Measurements from ENCODE around the gene KCNJ1. TPM values are rescaled to one million over a fixed set of nuclear protein-coding genes. Genes with fewer than 3 reads are reported as not detected.

Gene KCNJ1
- total and polyA plus RNA-seq, 2 experiments from 2014 or later = 0.16 TPM; not detected in 1

GRCh38 chr11:128822130-128822529 lies 45.0 kb downstream of the KCNJ1 start (continued):
- TF ChIP-seq ZNF462 (CRISPR knock-in tag; IDR thresholded peaks at IDR 0.05) = no peak

GRCh38 chr11:128821556-128821955 lies 45.5 kb downstream of the KCNJ1 start:
- Histone ChIP-seq H2AFZ (no peak overlapping the region), H3K27me3 (ENCODE audit: insufficient read depth) (peaks cover 20% of the 10 kb centered on the region), H4K20me1 (replicated peaks; ENCODE audit: insufficient read depth) (no peaks in the 10 kb centered on the region), H3K4me3 (no peak overlapping the region), H3K27ac (ENCODE audit: low read depth) (no peak overlapping the region), H3F3A (replicated peaks; ENCODE audit: low read depth) (no peaks in the 10 kb centered on the region), H3K79me2 (replicated peaks; ENCODE audit: insufficient read depth) (no peaks in the 10 kb centered on the region), H3K9me2 (ENCODE audit: insufficient read depth) (no peaks in the 10 kb centered on the region), H3K4me2 (no peak overlapping the region), H3K4me1 (ENCODE audit: insufficient read depth) (peaks cover 13% of the 10 kb centered on the region; the same call in 1 of the 2 replicates), H3K36me3 (ENCODE audit: insufficient read depth) (no peaks in the 10 kb centered on the region)
- Mint-ChIP-seq H3K4me1 (peaks cover 37% of the 10 kb centered on the region), H3K36me3 (ENCODE audit: low read depth) (no peaks in the 10 kb centered on the region), H3K4me3 (no peak overlapping the region), H3K27me3 (ENCODE audit: insufficient read depth, low read depth, poor library complexity) (peaks cover 8% of the 10 kb centered on the region), H3K9me3 (no peaks in the 10 kb centered on the region; the same call in 2 of the 3 replicates), H3K27ac (no peak overlapping the region)
- ATAC-seq (no peak), DNase-seq (ENCODE audit: low spot score) (no peak)
- TF ChIP-seq JUNB (IDR thresholded peaks at IDR 0.05; ENCODE audit: unreplicated experiment) (no peak), ZNF114 (CRISPR knock-in tag; IDR thresholded peaks at IDR 0.05) (no peak), ETS1 (IDR thresholded peaks at IDR 0.05) (no peak), EZH2 (IDR thresholded peaks at IDR 0.05; ENCODE audit: low read depth, unreplicated experiment) (no peak), REST (IDR thresholded peaks at IDR 0.05; ENCODE audit: unreplicated experiment) (no peak), POLR2AphosphoS5 (IDR thresholded peaks at IDR 0.05; ENCODE audit: low read depth) (no peak)

Data from GM23338 (cell line).